Measurements from ENCODE around the gene C19orf81.

DNA sequence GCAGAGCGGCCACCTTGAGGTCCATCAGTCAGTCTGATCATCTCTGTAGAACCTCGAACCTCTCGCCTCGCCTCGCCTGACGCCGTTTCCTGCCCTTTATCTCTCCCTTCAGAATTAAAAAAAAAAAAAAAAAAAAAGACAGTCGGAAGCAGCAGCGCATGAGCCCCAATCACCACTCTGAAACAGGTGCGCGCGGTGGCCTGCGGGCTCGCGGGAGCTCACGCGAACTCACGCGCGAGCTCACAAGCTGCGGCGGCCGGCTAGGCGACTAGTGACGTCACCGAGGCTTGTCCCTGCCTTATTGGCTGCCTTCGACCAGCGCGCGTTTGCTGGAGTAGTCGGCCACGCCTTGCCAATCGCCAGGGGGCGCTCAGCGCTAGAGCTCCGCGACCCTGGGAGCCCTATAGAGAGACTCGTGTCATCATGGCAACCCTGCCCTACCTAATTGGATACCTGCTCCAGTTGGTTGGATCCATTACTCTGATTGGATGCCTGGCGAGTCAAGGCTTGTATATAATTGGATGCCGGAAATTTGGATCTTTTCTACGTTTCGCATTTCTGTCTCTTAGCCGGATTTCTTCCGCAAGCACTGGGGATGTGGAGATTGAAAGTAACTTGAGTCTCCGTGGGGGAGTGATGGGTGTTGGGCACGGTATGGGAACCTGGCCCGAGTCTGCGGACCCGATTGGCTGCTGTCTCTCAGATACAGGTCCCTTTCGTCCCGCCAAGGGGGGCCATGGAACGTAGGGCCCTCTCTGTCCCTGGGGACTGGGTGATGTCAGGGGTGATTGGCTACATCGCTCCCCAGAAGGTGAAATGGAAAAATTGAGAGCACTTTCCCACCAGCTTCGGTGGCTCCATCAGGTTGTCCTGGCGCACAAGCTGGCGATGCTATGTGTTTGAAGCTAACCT is 41.1 kb upstream of the C19orf81 start:
- TF ChIP-seq, protein P1, sequence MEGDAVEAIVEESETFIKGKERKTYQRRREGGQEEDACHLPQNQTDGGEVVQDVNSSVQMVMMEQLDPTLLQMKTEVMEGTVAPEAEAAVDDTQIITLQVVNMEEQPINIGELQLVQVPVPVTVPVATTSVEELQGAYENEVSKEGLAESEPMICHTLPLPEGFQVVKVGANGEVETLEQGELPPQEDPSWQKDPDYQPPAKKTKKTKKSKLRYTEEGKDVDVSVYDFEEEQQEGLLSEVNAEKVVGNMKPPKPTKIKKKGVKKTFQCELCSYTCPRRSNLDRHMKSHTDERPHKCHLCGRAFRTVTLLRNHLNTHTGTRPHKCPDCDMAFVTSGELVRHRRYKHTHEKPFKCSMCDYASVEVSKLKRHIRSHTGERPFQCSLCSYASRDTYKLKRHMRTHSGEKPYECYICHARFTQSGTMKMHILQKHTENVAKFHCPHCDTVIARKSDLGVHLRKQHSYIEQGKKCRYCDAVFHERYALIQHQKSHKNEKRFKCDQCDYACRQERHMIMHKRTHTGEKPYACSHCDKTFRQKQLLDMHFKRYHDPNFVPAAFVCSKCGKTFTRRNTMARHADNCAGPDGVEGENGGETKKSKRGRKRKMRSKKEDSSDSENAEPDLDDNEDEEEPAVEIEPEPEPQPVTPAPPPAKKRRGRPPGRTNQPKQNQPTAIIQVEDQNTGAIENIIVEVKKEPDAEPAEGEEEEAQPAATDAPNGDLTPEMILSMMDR (IDR thresholded peaks at IDR 0.05) = peak in 1 of 6 experiments; percentile 7
- TF ChIP-seq POLR2A (IDR thresholded peaks at IDR 0.05) = no peak

Measured in Peyer's patch (tissue), 4 donors.